WERI-Rb-1 (cell line): ENCODE data around the gene CTCFL.
A peak's percentile ranks its signal among the peaks of the same experiment; 100 is the strongest.
"Not testable (repeated sequence)": the region's sequence is repeated elsewhere in the genome, so short reads cannot be mapped to it uniquely, and the experiment has no call there.

Source experiments
- DNase-seq: peaks from one replicate; pipeline ENCODE4 v3.0.0-alpha.2; 2020
- H3K27ac ChIP-seq: fragments of 250-450 bp; sonication (Bioruptor Pico); 2 replicates; pipeline ENCODE4 v1.5.1; 2020; ENCODE audit warnings: mild to moderate bottlenecking, moderate library complexity
- H3K27me3 ChIP-seq: fragments of 250-450 bp; sonication (Bioruptor Pico); 2 replicates; pipeline ENCODE4 v1.5.1; 2021; ENCODE audit warnings: mild to moderate bottlenecking, low read depth, moderate library complexity; ENCODE audit not compliant: insufficient read depth, severe bottlenecking
- H3K36me3 ChIP-seq: fragments of 250-450 bp; sonication (Bioruptor Pico); 2 replicates; pipeline ENCODE4 v1.5.1; 2020; ENCODE audit warnings: mild to moderate bottlenecking, moderate library complexity
- H3K4me3 ChIP-seq: 2 replicates; pipeline ENCODE4 v1.5.1; 2011; ENCODE audit warnings: low read depth, mild to moderate bottlenecking, control low read depth, low read length
- H3K9me3 ChIP-seq: fragments of 250-450 bp; sonication (Bioruptor Pico); 2 replicates; pipeline ENCODE4 v1.5.1; 2021; ENCODE audit warnings: mild to moderate bottlenecking, moderate library complexity; ENCODE audit not compliant: severe bottlenecking
- TF ChIP-seq, protein P1 (sequence below): IDR thresholded peaks from 2 replicates; pipeline ENCODE4 v1.5.1; 2011; ENCODE audit warnings: low read depth, mild to moderate bottlenecking, control low read depth, inconsistent platforms, low read length

CTCFL gene

DNA sequence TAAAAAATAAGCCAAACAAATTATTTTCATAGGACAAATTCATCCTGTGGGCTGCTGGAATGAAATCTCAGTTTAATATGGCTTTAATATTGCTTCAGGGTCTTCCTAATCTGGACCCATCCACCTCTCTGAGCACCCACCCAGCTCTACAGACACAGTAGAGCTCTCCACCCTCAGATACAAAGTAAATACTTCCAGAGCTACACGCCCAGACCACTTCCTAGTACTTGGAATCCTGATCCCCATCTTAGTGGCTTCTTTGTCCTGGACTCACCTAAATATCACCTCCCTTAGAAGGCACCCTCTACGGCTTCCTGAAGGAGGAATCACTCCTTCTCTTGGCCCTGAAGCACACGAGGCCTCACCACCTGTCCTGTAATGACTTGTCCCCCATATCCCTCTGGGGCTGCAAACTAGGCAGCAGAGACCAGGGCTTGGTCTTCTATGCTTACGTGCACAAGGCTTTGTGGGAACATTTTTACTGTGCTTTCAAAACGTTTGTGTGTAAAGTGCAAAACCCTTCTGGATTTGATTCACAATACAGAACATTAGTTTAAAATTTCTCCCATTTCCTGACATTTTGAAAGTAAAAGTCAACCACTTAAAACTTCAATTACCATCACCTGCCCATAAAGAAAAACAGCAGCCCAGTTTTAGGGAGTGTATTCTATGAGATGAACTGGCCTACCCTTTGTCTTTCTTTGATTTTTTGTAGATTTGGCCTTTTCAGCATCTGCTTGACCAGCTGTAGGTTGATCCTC is 2.4 kb downstream of the CTCFL start:
- Histone ChIP-seq H3K36me3 (no peaks in the 10 kb centered on the region), H3K4me3 (no peak overlapping the region), H3K27ac (no peak overlapping the region), H3K9me3 (peaks cover 2% of the 10 kb centered on the region), H3K27me3 (no peaks in the 10 kb centered on the region)
- TF ChIP-seq, protein P1, sequence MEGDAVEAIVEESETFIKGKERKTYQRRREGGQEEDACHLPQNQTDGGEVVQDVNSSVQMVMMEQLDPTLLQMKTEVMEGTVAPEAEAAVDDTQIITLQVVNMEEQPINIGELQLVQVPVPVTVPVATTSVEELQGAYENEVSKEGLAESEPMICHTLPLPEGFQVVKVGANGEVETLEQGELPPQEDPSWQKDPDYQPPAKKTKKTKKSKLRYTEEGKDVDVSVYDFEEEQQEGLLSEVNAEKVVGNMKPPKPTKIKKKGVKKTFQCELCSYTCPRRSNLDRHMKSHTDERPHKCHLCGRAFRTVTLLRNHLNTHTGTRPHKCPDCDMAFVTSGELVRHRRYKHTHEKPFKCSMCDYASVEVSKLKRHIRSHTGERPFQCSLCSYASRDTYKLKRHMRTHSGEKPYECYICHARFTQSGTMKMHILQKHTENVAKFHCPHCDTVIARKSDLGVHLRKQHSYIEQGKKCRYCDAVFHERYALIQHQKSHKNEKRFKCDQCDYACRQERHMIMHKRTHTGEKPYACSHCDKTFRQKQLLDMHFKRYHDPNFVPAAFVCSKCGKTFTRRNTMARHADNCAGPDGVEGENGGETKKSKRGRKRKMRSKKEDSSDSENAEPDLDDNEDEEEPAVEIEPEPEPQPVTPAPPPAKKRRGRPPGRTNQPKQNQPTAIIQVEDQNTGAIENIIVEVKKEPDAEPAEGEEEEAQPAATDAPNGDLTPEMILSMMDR = no peak
- no peak for DNase-seq

DNA sequence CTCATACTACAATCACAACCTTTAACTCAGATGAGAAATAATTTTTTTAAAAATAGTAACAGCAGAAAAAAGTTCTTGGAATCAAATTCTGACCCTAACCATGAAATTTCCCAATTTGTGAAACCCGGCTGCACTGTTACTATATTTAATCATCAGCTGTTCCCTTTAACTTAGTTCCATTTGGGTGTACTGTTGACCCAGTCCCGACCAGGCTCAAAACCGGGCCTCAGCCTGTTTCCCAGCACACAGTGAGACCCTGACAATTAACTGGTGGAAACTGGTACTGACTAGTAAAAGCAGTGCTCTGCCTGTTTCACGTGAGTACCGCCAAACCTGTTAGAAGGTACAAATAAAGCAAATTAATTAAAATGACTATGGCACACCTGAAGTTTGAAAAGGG is 7.0 kb downstream of the CTCFL start:
- no peak for DNase-seq
- Histone ChIP-seq H3K36me3 (no peaks in the 10 kb centered on the region), H3K27me3 (no peaks in the 10 kb centered on the region), H3K9me3 (no peaks in the 10 kb centered on the region), H3K27ac (no peak overlapping the region), H3K4me3 (no peak overlapping the region)
- TF ChIP-seq, protein P1 = no peak

DNA sequence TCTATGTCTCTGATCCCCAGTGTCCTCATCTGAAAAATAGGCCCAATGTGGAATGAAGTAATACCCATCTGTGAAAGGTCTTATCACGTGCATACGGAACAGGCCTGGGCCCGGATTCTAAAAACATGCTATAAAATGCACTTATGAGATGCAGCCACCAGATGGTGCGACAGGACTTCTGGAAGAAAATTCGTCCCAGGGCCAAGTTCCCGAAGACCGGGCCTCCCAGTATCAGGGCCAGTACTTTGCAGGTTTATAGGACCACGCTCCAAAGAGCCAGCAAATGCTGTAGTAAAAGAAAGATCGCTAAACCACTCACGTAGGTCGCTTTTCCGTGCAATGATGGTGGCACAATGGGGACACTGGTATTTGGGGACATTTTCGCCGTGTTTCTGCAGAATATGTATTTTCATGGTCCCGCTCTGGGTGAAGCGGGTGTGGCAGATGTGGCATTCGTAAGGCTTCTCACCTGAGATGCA is 10.6 kb downstream of the CTCFL start:
- peak; percentile 67 for DNase-seq
- H3K27ac ChIP-seq = no peak overlapping the region
- H3K9me3 ChIP-seq = no peaks in the 10 kb centered on the region
- H3K27me3 ChIP-seq = no peaks in the 10 kb centered on the region
- no peaks in the 10 kb centered on the region for H3K36me3 ChIP-seq
- no peak overlapping the region for H3K4me3 ChIP-seq
- TF ChIP-seq, protein P1 = peak; percentile 62

DNA sequence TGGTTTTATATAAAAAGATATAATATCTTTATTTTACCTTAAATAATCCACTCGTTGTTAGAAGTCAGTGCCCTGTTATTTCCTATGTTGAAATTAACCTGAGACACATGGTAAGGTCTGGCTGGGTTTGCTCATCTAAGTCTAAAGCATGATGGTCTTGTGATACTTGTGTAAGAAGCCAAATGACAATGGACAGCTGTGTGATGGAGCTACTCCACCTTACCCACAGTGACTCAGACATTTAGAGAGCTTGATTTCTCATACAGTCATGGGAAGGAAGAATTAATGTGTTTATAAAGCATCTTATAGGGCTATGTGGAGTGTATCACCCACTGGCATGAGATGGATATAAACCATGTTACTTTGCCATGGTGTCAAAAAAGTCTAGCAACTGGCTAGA is 11.7 kb downstream of the CTCFL start:
- H3K36me3 ChIP-seq = no peaks in the 10 kb centered on the region

DNA sequence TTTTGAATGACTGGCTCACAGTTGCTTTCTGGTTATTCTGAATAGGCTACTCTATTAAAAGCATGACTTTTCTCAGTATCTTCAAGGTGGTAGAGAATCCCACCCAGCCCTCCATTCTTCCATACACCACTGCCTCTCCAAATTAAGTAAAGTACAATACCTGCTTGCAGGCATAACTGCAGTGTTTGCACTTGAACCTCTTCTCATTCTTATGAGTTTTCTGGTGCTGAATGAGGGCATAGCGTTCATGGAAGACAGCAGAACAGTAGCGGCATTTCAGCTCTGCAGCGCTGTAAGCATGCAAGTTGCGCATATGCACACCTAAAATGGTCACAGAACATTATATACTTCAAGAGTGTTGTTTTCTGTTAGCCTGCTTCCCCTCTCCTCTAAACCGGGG is 12.5 kb downstream of the CTCFL start:
- Histone ChIP-seq H3K27ac (no peak overlapping the region), H3K36me3 (no peaks in the 10 kb centered on the region), H3K27me3 (no peaks in the 10 kb centered on the region), H3K9me3 (no peaks in the 10 kb centered on the region), H3K4me3 (no peak overlapping the region)
- no peak for DNase-seq
- TF ChIP-seq, protein P1 = no peak

More for the DNA sequence above, 11.7 kb downstream of the CTCFL start:
- no peaks in the 10 kb centered on the region for H3K9me3 ChIP-seq
- DNase-seq = no peak
- no peak overlapping the region for H3K27ac ChIP-seq
- TF ChIP-seq, protein P1 = no peak
- no peaks in the 10 kb centered on the region for H3K27me3 ChIP-seq
- no peak overlapping the region for H3K4me3 ChIP-seq

DNA sequence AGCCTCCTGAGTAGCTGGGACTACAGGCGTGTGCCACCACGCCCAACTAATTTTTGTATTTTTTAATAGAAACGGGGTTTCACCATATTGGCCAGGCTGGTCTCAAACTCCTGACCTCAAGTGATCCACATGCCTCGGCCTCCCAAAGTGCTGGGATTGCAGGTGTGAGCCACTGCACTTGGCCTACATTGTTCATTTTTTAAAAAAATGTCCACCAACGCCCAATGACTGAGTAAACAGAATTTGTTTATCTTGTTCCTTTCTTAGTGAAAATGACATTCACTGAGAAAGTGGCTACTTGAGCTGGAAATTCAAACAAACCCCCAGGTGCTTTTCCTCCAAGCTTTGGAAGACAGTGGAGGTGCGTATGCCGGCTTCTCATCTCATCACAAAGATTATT is 13.2 kb downstream of the CTCFL start:
- H3K27me3 ChIP-seq, DNase-seq, H3K27ac ChIP-seq, H3K36me3 ChIP-seq, H3K4me3 ChIP-seq, H3K9me3 ChIP-seq: not testable (repeated sequence)
